GM19238 (cell line): ENCODE results near the gene ATP5F1D.

Experiments used
- DNase-seq: peaks from one replicate; pipeline ENCODE4 v3.0.0; 2011; ENCODE audit warnings: low spot score; ENCODE audit not compliant: insufficient read length

ATP5F1D gene

DNA sequence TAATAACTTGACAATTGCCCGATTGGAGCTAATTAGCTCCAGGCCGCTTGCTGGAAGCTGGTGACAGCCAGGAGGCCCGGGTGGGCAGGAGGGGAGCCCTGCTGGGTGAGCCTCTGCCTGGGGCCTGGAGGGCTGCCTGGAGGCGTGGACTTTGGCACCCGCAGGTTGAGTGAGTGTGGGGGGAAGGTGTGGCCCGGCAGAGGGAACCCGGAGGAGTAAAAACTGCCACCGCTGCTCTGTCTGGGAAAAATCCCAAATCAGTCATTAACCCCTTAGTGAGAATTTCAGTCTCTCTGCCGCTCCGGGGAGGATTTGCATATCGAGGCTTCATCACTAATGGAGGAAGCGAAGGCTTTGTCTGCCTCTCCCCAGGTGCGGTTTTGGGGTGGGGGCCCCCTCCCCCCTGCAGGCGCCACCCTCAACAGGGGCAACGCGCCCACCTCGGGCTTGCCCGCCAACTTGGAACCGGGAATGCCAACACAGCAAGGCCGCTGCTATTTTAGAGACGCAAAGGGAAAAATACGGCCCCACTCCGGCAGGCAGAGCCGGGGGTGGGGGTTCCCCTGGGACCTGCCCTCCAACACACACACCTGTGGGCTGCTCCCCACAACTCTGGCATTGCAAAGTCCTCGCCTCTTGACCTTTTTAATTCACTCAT lies 50.3 kb downstream of the ATP5F1D start:
- no peak for DNase-seq

DNA sequence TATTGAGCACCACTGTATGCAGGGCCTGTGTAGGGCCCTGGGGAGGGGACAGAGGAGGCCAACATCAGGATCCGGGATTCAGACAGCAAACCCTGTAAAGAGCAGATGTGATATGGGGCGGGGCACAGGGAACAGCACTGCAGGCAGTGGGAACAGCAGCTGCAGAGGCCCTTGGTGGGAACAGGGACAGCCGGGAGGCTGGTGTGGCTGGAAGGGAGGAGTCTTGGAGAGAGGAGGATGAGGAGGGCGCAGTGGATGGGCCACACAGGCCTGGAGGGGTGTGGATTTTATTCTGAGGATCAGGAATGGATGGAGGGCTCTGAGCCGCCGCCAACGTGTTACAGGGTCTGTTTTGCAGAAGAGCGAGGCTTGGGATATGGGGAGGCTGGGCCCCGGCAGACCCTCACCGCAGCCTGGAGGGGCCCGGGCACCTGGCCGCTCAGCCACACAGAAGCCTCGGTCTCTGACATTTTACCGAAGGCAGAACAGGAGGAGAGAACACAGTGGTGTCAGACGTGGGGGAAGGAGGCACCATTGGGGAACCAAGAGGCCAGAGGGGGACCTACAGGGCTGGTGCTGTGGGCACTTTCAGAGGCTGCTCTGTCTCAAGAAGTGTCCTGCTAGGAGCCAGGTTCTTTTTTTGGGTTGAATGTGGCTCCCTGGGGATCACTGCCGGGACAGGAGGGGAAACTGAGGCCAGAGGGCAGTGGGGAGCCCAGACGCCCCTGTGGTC lies 51.0 kb downstream of the ATP5F1D start:
- DNase-seq = no peak

DNA sequence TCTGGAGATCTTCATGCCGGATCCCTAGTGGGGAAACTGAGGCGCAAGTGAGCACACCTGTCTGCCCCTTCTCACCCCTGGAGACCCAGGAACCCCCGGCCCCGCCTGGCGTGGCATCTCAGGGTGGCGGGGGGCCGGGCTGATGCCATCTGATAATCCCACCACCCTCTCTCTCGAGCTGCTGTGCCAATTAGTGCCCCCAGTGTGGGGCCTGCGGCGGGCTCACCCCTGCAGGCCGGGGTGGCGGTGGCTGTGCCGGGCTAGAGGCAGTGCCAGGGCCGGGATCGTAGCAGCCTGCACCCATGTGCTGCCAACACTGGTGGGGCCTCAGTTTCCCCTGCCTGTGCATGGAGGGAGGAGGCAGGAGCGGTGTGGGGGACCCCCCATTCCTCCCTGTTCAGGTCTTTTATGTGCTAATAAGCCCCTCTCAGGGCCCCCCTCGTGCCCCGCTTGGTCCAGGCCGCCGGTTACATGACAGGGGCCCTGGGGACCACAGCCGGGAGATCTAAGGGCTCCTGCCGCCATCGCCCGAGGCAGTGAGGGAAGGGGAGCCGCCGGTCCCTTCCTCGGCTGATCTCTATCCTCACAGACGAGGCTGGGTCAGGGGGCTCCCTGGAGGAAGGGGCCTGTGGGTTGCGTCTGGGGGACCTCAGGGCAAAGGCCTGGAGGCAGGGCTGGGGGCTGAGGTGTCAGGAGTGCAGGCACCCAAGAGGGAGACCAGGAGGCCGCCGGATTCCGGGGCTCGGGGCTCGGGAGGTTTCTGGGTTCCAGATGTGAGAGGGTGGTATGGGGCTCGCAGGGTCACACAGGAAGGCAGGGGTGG lies 52.4 kb downstream of the ATP5F1D start:
- no peak for DNase-seq
